ENCODE results near the gene GSTM5. TPM values are rescaled to one million over a fixed set of nuclear protein-coding genes. Genes with fewer than 3 reads are reported as not detected.

The GSTM5 gene
- total RNA-seq, 1 donor from 2014 or later, result not detected

GRCh38 chr1:109718495-109718894, 6.4 kb downstream of the GSTM5 start:
- peaks cover 6% of the 10 kb centered on the region for H3K4me1 ChIP-seq (ENCODE audit: insufficient read depth, low read length)
- no peaks in the 10 kb centered on the region for H3K9me3 Mint-ChIP-seq (ENCODE audit: unreplicated experiment)
- no peaks in the 10 kb centered on the region for H4K20me1 ChIP-seq (ENCODE audit: insufficient read depth, low read length)
- no peak overlapping the region for H3K4me3 Mint-ChIP-seq (ENCODE audit: unreplicated experiment)
- H3K4me2 ChIP-seq (ENCODE audit: low read length), result no peak overlapping the region
- H3K4me1 Mint-ChIP-seq (ENCODE audit: low read depth, unreplicated experiment), result peaks cover 4% of the 10 kb centered on the region
- DNase-seq (ENCODE audit: low read depth) (peak; percentile 15), FAIRE-seq (no peak)
- no peak overlapping the region for H3K27ac Mint-ChIP-seq (ENCODE audit: unreplicated experiment)
- peaks cover 39% of the 10 kb centered on the region for H3K27me3 Mint-ChIP-seq (ENCODE audit: low read depth, unreplicated experiment)
- no peaks in the 10 kb centered on the region for H3K27me3 ChIP-seq (ENCODE audit: insufficient read depth, low read length)
- H3K36me3 Mint-ChIP-seq (ENCODE audit: low read depth, unreplicated experiment), result no peaks in the 10 kb centered on the region
- H3K9me3 ChIP-seq (ENCODE audit: insufficient read depth, low read depth, low read length), result no peaks in the 10 kb centered on the region
- TF ChIP-seq, protein P1, sequence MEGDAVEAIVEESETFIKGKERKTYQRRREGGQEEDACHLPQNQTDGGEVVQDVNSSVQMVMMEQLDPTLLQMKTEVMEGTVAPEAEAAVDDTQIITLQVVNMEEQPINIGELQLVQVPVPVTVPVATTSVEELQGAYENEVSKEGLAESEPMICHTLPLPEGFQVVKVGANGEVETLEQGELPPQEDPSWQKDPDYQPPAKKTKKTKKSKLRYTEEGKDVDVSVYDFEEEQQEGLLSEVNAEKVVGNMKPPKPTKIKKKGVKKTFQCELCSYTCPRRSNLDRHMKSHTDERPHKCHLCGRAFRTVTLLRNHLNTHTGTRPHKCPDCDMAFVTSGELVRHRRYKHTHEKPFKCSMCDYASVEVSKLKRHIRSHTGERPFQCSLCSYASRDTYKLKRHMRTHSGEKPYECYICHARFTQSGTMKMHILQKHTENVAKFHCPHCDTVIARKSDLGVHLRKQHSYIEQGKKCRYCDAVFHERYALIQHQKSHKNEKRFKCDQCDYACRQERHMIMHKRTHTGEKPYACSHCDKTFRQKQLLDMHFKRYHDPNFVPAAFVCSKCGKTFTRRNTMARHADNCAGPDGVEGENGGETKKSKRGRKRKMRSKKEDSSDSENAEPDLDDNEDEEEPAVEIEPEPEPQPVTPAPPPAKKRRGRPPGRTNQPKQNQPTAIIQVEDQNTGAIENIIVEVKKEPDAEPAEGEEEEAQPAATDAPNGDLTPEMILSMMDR (IDR thresholded peaks at IDR 0.05; ENCODE audit: insufficient read depth, low read depth, low read length), result no peak
- TF ChIP-seq EZH2 (IDR thresholded peaks at IDR 0.05; ENCODE audit: insufficient read depth, low read length), result no peak
- no peaks in the 10 kb centered on the region for H3K36me3 ChIP-seq (ENCODE audit: insufficient read depth, low read length)
- no peak overlapping the region for H3K9ac ChIP-seq (ENCODE audit: low read length)
- H3K27ac ChIP-seq (ENCODE audit: low read depth, low read length), result no peak overlapping the region
- H3K4me3 ChIP-seq (ENCODE audit: insufficient read depth, low read depth, low read length), result no peak overlapping the region
- H3K79me2 ChIP-seq (ENCODE audit: insufficient read depth, low read length), result no peaks in the 10 kb centered on the region
- H2AFZ ChIP-seq (ENCODE audit: low read depth, low read length), result no peak overlapping the region

DNA sequence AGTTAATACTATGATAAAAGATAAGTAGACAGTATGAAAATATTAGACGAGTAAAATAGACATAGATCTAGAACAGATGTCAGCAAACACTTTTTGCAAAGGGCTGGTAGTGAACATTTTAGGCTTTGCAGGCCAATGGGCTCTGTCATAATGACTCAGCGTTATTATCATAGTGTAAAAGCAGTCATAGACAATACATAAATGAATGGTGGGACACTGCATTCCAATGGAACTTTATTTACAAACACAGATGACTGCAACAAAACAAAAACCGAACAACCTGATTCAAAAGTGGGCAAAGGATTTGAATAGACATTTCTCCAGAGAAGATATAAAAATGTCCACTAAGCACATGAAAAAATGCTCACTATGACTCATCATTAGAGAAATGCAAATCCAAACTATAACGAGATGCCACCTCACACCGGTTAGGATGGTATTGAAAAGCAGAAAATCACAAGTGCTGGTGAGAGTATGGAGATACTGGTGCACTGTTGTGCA, 7.3 kb downstream of the GSTM5 start:
- H3K36me3 ChIP-seq (ENCODE audit: insufficient read depth, low read length), result no peaks in the 10 kb centered on the region
- no peaks in the 10 kb centered on the region for H3K79me2 ChIP-seq (ENCODE audit: insufficient read depth, low read length)
- no peaks in the 10 kb centered on the region for H3K36me3 Mint-ChIP-seq (ENCODE audit: low read depth, unreplicated experiment)
- H3K4me2 ChIP-seq (ENCODE audit: low read length), result peak overlapping the region; percentile 22
- H3K9me3 Mint-ChIP-seq (ENCODE audit: unreplicated experiment), result no peaks in the 10 kb centered on the region
- peak overlapping the region; percentile 67 for H3K27ac Mint-ChIP-seq (ENCODE audit: unreplicated experiment)
- no peak overlapping the region for H3K9ac ChIP-seq (ENCODE audit: low read length)
- peak overlapping the region; percentile 8 for H3K27ac ChIP-seq (ENCODE audit: low read depth, low read length)
- H4K20me1 ChIP-seq (ENCODE audit: insufficient read depth, low read length), result no peaks in the 10 kb centered on the region
- no peaks in the 10 kb centered on the region for H3K27me3 ChIP-seq (ENCODE audit: insufficient read depth, low read length)
- peaks cover 6% of the 10 kb centered on the region for H3K4me1 ChIP-seq (ENCODE audit: insufficient read depth, low read length)
- FAIRE-seq (no peak), DNase-seq (ENCODE audit: low read depth) (peak; percentile 43)
- H3K27me3 Mint-ChIP-seq (ENCODE audit: low read depth, unreplicated experiment), result peaks cover 34% of the 10 kb centered on the region
- no peak overlapping the region for H3K4me3 ChIP-seq (ENCODE audit: insufficient read depth, low read depth, low read length)
- no peaks in the 10 kb centered on the region for H3K9me3 ChIP-seq (ENCODE audit: insufficient read depth, low read depth, low read length)
- peak overlapping the region; percentile 3 for H2AFZ ChIP-seq (ENCODE audit: low read depth, low read length)
- H3K4me1 Mint-ChIP-seq (ENCODE audit: low read depth, unreplicated experiment), result peaks cover 4% of the 10 kb centered on the region
- TF ChIP-seq, protein P1 (IDR thresholded peaks at IDR 0.05; ENCODE audit: insufficient read depth, low read depth, low read length), result no peak
- no peak for TF ChIP-seq EZH2 (IDR thresholded peaks at IDR 0.05; ENCODE audit: insufficient read depth, low read length)
- no peak overlapping the region for H3K4me3 Mint-ChIP-seq (ENCODE audit: unreplicated experiment)

DNA sequence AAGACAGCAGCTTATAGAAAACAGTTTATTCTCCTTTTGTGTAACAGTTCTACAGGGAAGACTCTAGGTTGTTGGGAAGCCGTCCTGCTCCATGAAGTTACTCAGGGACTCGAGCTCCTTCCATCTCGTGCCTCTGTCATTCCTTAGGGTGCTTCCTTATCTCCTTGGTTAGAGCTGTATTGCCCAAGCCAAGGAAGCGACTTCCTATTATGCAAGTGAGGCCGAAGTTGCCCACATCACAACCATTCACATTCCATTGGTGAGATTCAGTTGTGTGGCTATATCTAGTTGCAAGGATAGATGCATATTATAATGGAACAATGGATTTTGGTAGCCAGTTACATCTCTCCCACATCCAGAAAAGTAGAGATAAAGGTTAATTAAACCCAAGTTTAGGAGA, 9.0 kb downstream of the GSTM5 start:
- H2AFZ ChIP-seq (ENCODE audit: low read depth, low read length), result no peak overlapping the region

More for the DNA sequence above, 9.0 kb downstream of the GSTM5 start:
- Histone ChIP-seq H3K9ac (ENCODE audit: low read length) (no peak overlapping the region), H3K27ac (ENCODE audit: low read depth, low read length) (no peak overlapping the region), H3K36me3 (ENCODE audit: insufficient read depth, low read length) (no peaks in the 10 kb centered on the region), H3K4me1 (ENCODE audit: insufficient read depth, low read length) (peaks cover 6% of the 10 kb centered on the region), H3K4me2 (ENCODE audit: low read length) (no peak overlapping the region), H3K27me3 (ENCODE audit: insufficient read depth, low read length) (no peaks in the 10 kb centered on the region), H4K20me1 (ENCODE audit: insufficient read depth, low read length) (no peaks in the 10 kb centered on the region), H3K9me3 (ENCODE audit: insufficient read depth, low read depth, low read length) (no peaks in the 10 kb centered on the region), H3K4me3 (ENCODE audit: insufficient read depth, low read depth, low read length) (no peak overlapping the region), H3K79me2 (ENCODE audit: insufficient read depth, low read length) (no peaks in the 10 kb centered on the region)
- Mint-ChIP-seq H3K36me3 (ENCODE audit: low read depth, unreplicated experiment) (no peaks in the 10 kb centered on the region), H3K4me3 (ENCODE audit: unreplicated experiment) (no peak overlapping the region), H3K27me3 (ENCODE audit: low read depth, unreplicated experiment) (peaks cover 17% of the 10 kb centered on the region), H3K27ac (ENCODE audit: unreplicated experiment) (no peak overlapping the region), H3K4me1 (ENCODE audit: low read depth, unreplicated experiment) (peaks cover 4% of the 10 kb centered on the region), H3K9me3 (ENCODE audit: unreplicated experiment) (peaks cover 3% of the 10 kb centered on the region)
- DNase-seq (ENCODE audit: low read depth) (no peak), FAIRE-seq (no peak)
- TF ChIP-seq, protein P1 (IDR thresholded peaks at IDR 0.05; ENCODE audit: insufficient read depth, low read depth, low read length), result no peak
- no peak for TF ChIP-seq EZH2 (IDR thresholded peaks at IDR 0.05; ENCODE audit: insufficient read depth, low read length)
